ENCODE data around the gene CAMKMT. TPM values are rescaled to one million over a fixed set of nuclear protein-coding genes. Genes with fewer than 3 reads are reported as not detected.
"Not testable (repeated sequence)": the region's sequence is repeated elsewhere in the genome, so short reads cannot be mapped to it uniquely, and the experiment has no call there.

CAMKMT gene
- total RNA-seq, 1 donor from 2014 or later: 8.4 TPM

DNA sequence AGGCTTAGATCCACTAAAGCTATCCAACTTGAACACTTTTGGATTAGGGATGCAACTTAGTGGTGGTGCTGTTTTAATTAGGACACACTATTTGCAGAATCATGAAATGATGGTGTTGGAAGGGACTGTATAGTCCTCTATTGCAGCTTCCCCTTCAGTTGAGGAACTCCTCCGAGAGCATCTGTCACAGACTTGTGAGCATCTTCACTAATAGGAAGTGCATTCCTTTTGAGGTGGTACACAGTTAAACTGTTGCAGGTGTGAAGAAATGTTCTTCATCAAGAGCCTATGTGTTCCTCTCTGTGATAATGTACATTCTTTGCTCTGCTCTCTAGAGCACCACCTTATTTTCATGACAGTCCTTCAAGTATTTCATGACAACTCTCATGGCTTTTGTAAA lies 197.4 kb downstream of the CAMKMT start:
- no peak for ATAC-seq

DNA sequence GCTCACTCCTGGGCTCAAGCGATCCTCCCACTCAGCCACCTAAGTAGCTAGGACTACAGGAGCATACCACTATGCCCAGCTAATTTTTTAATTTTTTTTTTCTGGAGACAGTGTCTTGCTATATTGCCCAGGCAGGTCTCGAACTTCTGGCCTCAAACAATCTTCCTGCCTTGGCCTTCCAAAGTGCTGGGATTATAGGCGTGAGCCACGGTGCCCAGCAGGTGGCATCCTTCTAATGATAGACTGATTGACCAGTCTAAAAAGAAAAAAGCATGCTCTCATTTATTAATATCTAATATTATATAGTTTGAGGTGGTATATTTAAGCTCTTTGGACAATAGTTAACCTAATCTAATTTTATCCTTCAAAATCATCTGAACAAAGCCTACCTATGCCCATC lies 198.6 kb downstream of the CAMKMT start:
- ATAC-seq: peak; percentile 28

DNA sequence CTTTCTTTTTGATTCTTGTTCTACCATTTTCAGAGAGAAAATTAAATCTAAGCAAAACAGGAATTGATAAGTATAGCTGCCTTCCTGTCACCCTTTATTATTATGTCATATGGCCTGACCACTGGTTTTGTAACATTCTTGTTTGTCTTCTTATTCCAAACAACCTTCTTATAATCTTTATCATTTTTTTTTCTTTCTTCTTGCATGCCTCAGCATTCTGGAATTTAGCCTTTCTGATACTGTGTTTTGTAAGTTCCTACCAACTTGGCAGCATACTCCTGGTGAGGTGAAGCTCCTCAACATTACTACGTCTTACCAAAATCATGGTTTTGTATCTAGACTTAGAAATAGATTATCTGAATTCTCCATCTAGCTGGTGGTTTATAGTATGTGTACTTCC lies 199.2 kb downstream of the CAMKMT start:
- ATAC-seq: no peak

DNA sequence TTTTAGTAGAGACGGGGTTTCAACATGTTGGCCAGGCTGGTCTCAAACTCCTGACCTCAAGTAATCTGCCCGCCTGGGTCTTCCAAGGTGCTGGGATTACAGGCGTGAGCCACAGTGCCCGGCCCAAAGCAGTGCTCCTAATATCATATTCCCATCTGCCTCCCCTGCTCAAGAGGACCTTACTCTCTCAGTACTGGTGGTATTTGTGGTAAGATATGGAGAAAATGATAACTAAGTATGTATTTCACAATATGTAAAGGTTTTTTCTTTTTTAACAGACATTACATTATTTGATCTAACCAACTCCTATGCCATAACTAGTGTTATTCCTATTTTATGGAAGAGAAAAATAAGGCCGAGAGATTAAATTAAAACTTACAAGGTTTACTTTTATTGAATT lies 201.0 kb downstream of the CAMKMT start:
- no peak for ATAC-seq

DNA sequence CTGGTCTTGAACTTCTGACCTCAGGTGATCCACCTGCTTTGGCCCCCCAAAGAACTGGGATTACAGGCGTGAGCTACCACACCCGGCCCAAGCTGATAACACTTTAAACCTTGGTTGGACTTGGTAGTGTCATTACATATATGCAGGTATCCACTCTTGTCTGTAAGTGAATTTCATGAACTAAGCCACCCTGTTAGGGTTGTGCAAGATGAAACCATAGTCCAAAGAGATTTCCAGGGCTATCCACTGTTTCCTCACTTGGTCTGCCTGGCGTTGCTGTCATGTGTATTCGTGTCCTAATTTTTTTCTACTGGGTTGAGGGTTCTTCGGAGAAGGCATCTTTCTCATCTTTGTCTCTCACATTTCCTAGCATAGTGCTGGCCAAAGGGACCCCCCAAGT lies 203.0 kb downstream of the CAMKMT start:
- no peak for ATAC-seq

DNA sequence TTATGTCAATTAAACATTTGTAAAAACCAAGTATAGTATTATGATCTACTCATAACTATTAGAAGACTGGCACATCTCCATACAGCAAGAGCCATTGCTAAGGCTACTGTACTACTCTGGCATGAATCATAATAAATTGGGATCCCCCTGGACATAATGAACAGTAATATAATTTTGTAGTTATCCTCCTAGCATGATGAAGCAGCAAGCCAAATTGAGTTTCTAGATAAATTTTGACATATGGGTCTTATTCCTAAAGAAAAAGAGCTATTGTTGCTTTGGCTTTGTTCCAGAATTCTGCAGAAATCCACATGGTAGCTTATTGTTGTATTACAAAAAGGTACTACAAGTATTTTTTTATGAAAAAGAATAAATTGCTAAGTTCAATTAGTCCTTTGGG lies 204.3 kb downstream of the CAMKMT start:
- ATAC-seq: no peak

DNA sequence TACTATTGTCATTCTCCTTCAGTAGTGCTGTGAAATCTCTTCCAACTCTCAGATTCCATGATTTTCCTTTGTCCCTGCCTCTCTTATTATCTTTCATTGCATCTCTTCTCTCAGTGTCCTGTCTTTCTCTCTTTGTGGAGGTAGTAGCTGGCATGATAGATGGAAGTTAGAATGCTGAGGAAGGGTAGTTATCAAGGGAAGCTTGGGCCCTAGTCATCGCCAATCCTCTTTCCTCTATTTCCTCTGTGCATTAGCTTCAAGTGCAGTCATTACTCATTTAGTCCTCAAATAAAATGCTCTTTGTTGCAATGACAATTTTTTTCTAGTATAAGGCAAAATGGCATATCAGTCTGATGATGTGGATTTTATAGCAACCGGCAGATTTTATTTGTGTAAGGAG lies 207.7 kb downstream of the CAMKMT start:
- ATAC-seq: no peak

DNA sequence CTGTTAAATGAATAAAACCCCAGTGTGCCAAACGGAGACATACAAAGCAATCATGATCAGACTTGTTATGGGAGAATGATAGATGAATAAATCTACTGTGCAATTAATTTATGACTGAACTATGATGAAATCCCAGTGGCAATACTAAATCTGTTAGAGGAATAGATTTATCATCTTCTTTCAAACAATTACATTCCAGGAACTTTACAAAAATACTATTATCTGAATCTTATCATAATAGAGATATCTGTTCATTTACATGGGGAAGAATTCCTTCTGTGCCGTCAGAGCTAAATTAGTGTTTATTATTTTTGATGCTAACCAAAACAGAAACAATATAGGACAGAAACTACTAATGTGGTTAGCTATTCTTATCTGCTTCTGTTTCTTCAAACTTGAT lies 208.5 kb downstream of the CAMKMT start:
- ATAC-seq: peak; percentile 55

DNA sequence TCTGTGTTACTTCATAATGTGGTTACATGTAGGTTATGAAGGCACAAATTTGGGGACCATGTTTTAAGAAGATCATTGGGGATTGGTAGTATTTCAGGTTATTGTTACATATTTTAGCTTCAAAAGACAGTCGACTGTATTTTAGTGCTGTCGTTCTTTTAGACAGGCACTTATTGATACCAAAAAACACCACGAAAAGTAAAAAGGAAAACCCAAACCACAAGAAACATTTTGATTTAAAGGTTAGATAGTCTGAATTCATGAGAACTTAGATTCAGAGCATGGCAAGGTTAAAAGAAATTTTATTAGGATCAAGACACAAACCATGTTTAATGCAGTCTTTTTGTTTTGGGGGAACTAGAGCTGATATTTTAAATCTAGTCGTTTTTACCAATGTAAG lies 209.0 kb downstream of the CAMKMT start:
- ATAC-seq: no peak

DNA sequence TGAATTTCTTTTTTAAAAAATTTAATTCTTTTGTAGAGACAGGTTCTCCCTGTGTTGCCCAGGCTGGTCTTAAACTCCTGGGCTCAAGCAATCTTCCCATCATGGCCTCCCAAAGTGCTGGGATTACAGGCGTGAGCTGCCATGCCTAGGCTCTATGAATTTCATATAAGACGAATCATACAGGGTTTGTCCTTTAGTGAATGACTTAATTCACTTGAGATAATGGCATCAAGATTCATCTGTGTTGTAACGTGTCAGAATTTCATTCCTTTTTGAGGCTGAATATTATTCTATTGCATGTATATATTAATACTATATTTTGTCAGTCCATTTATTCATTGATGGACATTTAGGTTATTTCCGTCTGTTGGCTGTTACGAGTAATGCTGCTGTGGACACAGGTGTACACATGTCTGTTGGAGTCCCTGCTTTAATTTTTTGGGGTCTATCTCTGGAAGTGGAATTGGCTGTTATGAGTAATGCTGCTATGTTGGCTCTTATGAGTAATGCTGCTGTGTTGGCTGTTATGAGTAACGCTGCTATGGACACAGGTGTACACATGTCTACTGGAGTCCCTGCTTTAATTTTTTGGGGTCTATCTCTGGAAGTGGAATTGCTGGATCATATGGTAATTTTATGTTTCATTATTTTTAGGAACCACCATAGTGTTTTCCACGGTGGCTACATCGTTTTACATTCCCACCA lies 210.6 kb downstream of the CAMKMT start:
- peak; percentile 87 for ATAC-seq

DNA sequence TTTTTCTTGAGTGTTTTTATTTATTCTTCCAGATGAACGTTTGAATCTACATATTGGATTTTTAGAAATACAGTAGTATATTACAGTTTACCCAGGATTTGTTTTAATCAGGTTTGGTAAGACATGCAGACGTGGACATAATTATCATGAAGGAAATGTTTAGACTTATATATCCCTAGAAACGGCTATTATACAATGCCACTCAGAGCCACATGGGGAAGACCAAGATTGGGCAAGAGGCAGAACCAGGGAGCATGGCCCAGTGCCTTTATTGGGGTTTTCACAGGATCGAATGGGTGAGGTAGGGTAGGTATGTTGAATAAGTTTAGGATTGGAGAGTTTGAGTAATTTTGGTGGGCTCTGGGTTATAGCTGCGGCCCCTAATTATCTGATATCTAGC lies 212.2 kb downstream of the CAMKMT start:
- no peak for ATAC-seq

DNA sequence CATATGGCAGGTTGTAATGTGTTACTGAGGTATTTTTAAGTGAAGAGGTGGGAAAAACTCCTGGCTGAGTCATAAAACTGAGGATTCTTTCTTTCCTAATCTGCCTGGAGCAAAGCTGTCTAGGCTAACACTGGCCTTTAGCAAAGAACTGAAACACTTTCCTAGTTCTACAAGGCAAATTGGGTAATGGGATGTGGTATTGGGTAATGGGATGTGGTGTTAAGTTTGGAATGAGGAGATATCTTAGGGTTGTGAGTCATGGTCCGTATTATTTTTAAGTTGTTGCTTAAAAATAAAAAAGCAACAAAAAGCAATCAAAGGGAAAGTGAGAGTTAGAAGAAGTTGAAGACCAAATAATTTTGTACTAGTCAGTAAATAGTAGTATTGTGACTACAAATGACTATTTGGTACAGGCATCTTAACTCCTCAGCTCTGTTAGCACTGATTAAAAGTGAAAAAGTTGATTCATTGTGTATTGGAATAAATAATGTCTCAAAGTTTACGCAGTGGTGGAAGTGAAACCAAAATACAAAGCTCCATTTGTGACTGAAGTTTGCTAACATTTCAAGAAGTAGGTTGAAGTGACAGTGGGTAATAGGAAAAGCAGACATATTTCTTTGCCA lies 216.8 kb downstream of the CAMKMT start:
- ATAC-seq: no peak

DNA sequence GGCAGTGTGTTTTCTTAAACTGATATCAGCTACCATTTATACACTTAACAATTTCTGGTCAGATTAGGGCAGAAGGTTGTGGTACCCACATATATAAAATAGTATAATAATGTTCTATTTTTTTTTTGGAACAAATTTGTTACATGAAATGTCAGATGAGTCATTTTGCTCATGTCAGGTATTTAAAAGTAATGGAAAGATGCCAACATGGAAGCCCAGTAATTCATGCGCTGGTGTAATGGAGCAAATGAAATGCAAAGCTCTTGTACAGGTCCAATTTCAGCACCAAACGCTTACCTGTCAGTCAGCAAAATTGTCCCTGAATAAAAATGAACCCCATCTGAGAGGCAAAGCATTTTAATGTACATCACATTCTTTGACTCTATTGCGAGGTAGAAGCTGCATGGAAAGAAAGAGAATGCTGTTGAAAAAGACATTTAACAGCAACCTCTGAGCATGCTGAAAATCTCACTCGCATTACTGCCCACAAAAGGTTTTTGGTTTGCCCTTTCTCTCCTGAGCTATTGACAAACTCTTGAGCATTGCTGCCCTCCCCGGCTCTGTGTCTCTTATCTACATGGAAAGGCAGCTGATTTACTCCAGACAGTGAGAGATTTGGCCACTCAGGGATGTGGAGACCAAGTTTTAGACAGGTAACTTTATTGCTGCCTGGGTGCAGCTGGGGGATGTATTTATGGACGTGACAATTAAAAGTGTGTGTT lies 217.5 kb downstream of the CAMKMT start:
- ATAC-seq: no peak

DNA sequence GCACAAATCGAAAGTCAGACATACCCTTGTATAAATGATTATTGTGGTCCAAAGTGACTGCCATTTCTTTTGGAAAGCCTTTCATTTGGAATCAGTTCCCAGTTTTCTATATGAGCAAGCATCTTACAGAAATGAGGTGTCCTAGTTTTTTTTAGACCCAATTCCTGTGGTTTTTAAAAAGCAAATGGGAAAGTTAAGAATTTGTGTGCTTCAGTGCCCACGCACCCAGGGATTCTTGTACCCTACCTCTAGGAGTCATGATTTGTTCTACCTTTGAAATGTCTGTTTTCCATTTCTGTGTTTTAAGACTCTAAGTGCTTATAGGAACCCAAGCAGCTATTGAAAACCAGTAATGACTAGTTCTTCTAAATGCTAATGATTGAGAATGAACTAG lies 218.1 kb downstream of the CAMKMT start:
- no peak for ATAC-seq

DNA sequence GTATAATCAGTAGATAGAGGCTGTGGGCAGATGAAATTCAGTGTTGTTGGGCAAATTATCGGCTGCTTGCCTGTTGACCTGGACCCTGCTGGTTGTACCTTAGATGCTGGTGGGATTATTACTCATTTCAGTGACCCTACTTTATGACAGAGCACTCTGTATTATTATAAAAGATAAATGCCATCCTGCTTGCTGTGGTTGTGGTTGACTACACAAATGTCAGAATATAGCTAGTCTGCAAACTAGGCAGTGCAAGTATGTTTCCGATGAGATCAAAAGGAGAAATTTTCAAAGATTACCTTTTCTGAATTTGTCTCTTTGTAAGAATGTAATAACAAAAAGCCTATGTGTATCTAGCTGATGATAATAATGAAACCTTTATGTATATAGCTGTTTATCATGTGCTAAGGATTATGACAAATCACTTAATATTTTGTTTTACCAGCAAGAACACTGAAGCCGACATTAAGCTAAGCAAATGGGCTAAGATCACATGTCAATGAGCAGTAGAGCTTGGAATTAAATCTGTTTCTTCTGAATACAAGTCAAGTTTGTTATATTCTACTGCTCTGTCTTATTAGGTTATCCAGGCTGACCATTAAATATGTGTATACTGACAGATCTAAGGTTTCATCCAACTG lies 219.2 kb downstream of the CAMKMT start:
- no peak for ATAC-seq

DNA sequence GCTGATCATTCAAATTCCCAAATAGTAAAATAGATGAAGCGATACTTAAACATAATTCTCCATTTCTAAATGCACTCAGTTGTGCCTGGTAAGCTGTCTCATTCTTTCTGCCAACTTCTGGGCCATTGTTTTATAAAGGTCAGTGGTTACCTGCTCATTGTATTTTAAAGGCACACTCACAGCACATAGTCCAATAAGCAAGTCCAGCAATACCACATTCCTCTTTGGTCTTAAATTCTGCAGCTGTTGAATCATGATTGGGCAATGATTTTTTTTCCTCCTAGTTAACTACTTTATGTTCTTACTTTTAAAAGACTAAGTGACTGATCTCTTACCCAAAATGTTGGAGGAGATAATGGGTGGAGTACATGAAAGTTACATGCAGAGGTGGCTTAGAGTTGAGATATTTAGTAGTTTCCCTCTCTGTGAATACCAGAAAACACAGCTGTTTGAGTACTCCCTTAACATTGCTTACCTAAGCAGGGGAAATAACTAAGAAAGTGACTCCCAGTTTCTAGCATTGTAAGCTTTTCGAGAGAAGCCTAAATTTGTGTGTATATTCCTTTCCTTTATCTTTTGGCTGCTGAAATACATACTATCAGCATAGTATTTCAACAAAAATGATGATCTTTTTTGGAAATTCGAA lies 220.7 kb downstream of the CAMKMT start:
- peak; percentile 75 for ATAC-seq

DNA sequence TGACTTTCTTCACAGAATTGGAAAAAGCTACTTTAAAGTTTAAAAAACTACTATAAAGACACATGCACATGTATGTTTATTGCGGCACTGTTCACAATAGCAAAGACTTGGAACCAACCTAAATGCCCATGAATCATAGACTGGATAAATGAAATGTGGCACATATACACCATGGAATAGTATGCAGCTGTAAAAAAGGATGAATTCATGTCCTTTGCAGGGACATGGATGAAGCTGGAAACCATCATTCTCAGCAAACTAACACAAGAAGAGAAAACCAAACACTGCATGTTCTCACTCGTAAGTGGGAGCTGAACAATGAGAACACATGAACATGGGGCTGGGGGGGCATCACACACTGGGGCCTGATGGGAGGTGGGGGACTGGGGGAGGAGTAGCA lies 233.9 kb downstream of the CAMKMT start:
- not testable (repeated sequence) for ATAC-seq

DNA sequence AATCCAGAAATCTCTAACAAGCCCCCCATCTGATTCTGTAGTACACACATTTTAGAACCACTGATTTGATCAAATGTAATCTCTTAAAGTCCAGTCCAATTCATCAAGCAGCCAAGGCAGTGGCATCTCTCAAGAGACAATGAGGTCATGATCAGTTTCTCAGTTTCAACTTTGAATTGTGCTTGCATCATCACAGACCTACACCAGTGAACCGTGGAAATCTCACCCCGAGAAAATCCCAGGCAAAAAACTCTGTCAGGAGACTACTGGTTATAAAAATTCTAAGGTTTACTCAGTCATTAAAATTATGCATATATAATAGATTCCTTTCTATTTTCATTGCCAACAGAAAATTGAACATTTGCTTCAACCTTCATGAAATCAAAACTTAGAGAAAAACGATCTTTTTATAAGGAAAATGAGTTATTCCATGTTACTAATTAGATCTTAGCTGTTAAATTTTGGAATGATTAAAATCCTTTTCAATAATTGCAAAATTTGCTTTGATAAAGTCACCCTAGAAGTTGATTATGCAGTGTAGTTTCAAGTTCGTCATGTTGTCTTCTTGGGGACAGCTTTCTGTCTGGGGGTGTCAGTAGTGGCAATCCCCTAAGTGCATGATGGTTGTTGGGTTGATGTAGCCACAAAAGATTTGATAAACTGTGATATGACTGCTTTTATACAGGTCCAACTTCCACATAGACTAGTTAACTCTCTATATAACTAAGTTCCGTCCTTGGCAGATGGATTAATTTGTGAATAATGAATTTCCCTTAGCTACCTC lies 235.0 kb downstream of the CAMKMT start:
- ATAC-seq: no peak

DNA sequence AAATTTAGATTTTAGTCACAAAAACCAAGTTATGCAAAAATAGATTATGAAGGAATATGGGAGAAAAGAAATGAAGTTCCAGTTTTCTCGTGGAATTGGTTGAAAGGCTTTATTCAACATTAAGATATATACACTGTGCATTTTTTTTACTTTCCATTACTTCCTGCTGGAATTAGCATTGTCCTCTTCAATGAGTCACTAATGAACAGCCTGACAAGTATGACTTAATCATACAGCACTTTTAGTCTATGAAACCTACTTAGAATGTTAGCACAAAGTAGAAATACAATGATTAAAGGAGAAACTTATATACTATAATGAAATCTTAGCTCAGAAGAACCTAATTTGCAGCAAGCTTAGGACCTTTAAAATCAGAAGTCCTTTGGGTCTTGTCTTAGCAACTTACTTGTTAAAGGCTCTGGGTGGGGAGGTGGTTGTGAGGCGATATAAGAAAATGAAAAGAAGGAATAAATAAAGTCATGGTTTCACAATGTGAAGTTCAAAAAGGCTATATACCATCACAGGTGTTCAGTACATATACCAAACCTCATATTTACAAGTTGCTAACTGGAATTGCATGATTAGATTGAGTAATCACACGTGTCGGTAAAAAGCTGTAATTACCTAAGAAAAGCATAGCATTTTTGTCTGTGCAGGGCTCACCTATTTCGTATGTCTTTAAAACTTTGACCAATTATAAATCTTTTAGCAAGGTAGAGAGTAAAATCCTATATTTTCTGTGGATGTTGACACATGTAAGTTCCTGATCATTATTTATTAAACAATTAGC lies 236.8 kb downstream of the CAMKMT start:
- peak; percentile 65 for ATAC-seq

DNA sequence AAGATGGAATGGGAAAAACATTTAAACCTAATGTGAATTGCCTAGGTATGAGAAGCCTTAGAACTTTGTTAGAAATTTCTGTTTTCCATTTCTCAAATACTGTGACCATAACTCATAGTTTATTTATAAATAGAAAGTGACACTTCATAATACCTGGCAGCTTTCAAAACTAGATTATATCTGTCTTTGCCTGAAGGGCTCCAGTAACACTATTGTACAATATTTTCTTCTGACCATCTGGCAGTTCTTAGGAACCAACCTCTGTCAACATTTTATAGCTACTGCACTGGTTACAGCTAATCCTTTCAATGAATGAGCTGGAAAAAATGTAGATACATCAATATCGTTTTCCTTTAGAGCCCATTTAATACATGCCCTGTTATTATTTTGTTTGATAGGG lies 237.4 kb downstream of the CAMKMT start:
- peak; percentile 41 for ATAC-seq

DNA sequence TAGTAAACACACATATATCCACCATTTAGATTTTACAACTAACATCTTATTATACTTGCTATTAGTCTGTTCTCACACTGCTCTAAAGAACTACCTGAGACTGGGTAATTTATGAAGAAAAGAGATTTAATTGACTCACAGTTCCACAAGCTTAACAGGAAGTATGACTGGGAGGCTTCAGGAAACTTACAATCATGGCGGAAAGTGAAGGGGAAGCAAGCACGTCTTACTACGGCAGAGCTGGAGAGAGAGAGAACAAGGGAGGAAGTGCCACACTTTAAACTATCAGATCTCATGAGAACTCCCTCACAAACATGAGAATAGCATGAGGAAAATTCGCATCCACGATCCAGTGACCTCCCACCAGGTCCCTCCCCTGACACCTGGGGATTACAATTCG lies 240.7 kb downstream of the CAMKMT start:
- ATAC-seq: no peak
